Measurements from ENCODE around the gene PPIH.
"Not testable (repeated sequence)": the region's sequence is repeated elsewhere in the genome, so short reads cannot be mapped to it uniquely, and the experiment has no call there.

PPIH gene

DNA sequence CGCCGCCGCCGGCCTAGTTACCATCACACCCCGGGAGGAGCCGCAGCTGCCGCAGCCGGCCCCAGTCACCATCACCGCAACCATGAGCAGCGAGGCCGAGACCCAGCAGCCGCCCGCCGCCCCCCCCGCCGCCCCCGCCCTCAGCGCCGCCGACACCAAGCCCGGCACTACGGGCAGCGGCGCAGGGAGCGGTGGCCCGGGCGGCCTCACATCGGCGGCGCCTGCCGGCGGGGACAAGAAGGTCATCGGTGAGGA is 24.2 kb downstream of the PPIH start:
- DNase-seq (ENCODE audit: low read depth), result not testable (repeated sequence)

DNA sequence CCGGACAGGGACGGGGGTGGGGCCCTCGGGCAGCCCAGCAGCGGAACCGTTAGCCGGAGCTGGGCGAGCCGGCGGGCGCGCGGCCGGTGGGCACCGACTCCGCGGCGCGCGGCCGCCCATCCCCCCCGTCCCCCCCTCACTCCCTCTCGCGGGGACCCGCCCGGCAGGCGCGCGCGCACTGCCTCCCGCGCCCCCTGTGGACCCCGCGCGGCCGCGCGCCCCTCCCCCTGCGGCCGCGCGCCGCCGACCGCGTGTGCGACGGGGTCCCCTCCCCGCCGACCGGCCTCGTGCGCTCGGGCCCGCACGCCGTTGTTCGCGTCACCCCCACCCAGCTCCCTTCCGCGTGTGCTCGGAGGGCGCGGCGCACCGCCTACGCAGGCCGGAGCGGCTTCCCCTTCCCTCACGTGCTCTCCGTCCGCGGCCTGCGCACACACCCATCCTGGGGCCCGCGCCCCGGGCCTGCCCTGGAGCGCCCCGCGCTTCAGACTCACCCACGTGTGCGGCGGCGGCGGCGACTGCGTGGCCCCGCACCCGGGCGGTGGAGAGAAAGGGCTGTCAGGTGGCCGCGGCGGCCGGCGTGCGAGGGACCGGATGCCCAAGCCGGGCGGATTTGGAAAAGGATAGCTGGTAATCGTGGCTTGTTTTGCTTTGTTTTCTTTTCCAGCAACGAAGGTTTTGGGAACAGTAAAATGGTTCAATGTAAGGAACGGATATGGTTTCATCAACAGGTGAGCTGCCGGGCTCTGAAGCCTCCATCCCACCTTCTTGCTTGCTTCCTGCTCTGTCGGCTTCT is 24.7 kb downstream of the PPIH start:
- DNase-seq (ENCODE audit: low read depth), result peak; percentile 58

DNA sequence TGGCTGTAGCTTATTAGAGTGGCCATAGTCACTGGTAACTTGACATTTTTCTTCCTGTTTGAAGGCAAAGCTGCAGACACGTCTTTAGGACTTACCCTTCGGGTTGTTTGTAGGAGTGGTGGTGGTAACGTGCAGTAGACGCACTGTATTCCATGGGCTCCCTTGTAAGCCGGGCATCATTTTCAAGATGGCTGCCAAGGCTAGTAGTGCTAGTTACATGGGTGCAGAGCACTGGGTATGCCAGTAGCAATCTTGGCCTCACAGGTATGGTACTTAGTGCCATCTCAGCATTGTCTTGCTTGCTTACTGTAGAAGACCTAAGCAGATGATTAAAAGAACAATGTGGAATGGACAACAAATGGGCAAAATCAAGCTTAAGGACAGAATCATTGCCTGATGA is 25.9 kb downstream of the PPIH start:
- no peak for DNase-seq (ENCODE audit: low read depth)

DNA sequence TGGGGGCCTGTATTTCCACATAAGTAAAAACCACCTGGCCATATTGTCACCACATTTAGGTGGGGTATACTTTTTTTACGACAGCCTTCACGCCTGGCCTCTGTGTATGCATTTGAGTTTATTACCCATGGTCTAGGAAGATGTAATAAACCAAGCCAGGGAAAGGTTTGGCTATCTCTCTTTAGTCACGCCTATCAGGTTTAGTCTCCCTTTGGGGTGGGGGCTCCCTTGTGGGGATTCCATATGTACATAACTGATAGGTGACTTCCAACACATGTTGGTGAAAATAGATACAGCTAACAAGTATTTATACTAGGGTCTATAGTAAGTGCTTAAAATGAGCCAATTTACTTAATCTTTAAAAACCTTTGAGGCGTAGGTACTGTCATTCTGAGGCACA is 28.2 kb downstream of the PPIH start:
- no peak for DNase-seq (ENCODE audit: low read depth)

- no peak for DNase-seq (ENCODE audit: low read depth)
These were observed 31.7 kb downstream of the PPIH start for GRCh38 chr1:42689912-42690311.

DNA sequence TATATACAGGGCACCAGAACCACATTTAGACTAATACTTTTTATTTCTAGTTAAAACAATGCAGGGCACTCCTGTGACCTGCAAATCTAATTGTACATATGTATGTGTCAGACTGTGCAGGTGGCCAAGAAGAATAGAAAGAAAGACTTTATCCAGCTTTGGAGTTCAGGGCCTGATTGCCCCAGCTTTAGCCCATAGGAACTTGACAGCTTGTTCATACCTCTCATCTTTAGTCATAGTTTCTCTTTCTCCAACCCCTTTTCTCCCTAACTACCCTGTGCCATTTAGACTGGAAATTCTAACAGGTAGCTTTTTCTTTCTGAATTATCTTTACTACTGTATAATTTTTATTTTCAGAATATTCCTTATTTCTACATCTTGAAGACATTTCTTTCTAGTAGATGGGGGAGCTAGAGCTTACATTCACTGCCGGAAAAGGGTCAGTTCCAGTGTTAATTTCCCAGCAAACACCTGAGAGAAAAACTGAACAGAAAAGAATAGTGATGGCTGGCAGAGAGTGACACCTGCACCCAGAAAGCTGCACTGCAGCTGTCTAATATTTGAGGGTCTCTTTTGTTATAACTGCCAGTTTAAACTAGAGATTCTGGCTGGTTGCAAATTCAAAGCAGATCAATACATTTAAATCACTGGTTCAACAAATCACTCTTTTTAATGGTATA is 32.4 kb downstream of the PPIH start:
- no peak for DNase-seq (ENCODE audit: low read depth)

DNA sequence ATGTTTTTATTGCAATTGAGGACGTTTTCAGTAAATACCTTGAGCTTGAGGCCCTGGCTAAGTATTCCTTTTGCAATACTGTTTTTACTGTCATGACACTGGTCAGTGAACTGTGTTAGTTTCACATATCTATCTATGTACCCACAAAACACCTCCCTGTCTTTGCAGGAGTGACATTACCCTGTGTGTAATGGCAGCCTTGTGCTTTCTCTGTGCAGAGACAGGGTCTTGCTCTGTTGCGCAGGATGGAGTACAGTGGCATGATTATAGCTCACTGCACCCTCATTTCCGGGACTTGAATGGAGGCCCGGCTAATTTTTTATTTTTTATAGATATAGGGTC is 32.9 kb downstream of the PPIH start:
- no peak for DNase-seq (ENCODE audit: low read depth)

DNA sequence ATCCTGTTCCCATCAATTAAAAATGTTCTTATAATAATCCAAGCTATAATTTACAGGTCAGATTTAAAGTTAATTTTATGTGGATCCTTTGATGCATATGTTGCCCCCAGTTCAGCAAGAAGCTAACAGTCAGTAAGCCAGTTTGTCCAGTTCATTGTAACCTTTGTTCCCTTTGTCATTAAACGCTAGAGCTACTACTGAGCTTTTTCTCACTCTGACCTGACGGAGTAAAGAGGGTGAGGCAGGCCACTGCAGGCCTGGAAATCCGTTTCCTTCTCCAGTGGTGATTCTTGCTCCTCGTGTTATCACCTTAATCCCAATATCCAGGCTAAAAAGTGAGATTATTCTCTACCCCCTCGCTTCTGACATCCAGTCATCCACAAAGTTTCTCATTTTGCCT is 34.2 kb downstream of the PPIH start:
- DNase-seq (ENCODE audit: low read depth), result no peak

GRCh38 chr1:42692911-42693310 is 34.7 kb downstream of the PPIH start:
- no peak for DNase-seq (ENCODE audit: low read depth)

DNA sequence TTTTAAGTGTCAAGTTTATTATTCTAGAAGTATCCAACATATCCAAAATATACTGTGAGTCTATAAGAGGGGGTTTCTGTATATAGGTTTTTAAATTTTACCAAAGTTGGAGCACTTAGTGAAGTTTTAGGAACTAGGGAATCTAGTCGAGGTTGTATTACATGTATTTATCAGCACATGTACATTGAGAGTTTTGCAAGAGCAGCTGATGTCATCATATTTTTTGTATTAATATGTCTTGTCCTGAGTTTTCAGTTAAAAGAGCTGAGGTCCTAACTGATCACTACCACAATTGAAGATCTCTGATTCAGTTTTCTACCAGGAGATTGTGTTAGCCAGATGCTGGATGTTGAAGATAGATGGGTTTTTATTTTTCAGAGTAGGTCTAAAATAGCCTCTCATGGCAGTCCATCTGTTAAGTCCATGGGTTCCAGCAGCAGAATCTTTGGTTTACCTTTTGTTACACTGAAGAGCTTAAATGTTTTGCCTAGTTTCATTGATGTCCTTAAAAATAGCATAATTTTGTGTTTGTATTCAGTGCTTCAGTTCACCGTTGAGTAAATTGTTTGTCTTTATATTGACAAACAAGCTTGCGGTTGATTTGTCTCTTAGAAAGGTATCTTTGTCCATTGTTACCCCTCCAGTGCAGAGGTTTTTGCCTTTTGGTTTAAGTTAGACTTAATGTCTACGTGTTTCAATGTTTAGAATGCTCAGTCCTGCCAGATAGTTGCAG is 40.0 kb downstream of the PPIH start:
- no peak for DNase-seq (ENCODE audit: low read depth)

GRCh38 chr1:42700006-42700405 is 41.8 kb downstream of the PPIH start:
- no peak for DNase-seq (ENCODE audit: low read depth)

GRCh38 chr1:42703888-42704464 is 45.8 kb downstream of the PPIH start:
- DNase-seq (ENCODE audit: low read depth), result no peak

GRCh38 chr1:42712808-42713207 is 54.6 kb downstream of the PPIH start:
- not testable (repeated sequence) for DNase-seq (ENCODE audit: low read depth)

- DNase-seq (ENCODE audit: low read depth), result no peak
These were observed 55.1 kb downstream of the PPIH start for GRCh38 chr1:42713293-42713692.

DNA sequence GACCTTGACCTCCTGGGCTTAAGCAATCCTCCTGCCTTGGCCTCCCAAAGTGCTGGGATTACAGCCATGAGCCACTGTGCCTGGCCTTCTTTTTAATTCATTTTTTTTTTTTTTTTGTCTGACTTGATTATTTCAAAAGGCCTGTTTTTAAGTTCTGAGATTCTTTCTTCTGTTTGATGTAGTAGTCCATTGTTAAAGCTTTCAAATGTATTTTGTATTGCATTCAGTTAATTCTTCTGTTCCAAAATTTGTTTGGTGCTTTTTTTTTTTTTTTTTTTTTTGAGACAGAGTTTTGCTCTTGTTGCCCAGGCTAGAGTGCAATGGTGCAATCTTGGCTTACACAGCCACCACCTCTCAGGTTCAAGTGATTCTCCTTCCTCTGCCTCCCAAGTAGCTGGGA is 56.2 kb downstream of the PPIH start:
- not testable (repeated sequence) for DNase-seq (ENCODE audit: low read depth)

- DNase-seq (ENCODE audit: low read depth), result no peak
These were observed 62.6 kb downstream of the PPIH start for GRCh38 chr1:42720868-42721267.

DNA sequence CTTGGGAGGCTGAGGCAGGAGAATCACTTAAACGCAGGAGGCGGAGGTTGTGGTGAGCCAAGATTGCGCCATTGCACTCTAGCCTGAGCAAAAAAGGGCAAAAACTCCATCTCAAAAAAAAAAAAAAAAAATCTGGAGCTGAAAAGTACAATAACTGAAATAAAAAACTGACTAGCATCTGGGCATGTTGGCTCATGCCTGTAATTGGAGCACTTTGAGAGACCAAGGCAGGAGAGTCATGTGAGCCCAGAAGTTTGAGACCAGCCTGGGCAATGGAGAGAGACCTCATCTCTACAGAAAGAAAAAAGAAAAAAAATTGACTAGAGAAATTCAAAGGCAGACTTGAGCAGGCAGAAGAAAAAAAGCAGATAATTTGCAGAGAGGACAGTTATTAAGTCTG is 63.7 kb downstream of the PPIH start:
- no peak for DNase-seq (ENCODE audit: low read depth)

GRCh38 chr1:42722403-42722802 is 64.2 kb downstream of the PPIH start:
- DNase-seq (ENCODE audit: low read depth), result not testable (repeated sequence)

DNA sequence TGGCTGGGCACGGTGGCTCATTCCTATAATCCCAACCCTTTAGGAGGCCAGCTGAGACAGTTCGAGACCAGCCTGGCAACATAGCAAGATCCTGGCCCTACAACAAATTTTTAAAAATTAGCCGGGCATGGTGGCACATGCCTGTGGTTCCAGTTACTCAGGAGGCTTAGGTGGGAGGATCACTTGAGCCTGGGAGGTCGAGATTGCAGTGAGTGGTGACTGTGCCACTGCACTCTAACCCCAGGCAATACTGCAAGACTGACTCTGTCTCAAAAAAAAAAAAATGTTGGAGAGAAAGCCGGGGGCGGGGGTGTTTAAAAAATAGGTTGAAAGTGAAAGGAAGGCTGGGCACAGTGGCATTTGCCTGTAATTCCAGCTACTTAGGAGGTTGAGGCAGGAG is 65.3 kb downstream of the PPIH start:
- no peak for DNase-seq (ENCODE audit: low read depth)

GRCh38 chr1:42725820-42726219 is 67.6 kb downstream of the PPIH start:
- DNase-seq (ENCODE audit: low read depth), result not testable (repeated sequence)

All from T-helper 22 cell (primary cell).